H9 (cell line): ENCODE measurements around the gene GPR146. TPM values are rescaled to one million over a fixed set of nuclear protein-coding genes. Genes with fewer than 3 reads are reported as not detected.

Experiments
- DNase-seq: peaks from one replicate; pipeline ENCODE4 v3.0.0-alpha.2; 2017
- H2AFZ ChIP-seq: one replicate; pipeline ENCODE4 v1.6.1; 2013; ENCODE audit warnings: mild to moderate bottlenecking, low read length, control low read depth, moderate library complexity
- H2AK5ac ChIP-seq: 2 replicates; pipeline ENCODE4 v1.6.1; 2013; ENCODE audit warnings: low read length, control low read depth, mixed read lengths; ENCODE audit not compliant: insufficient read length
- H2BK120ac ChIP-seq: one replicate; pipeline ENCODE4 v1.6.1; 2013; ENCODE audit warnings: low read depth, mild to moderate bottlenecking, low read length, control low read depth, inconsistent platforms; ENCODE audit not compliant: poor library complexity, severe bottlenecking
- H2BK12ac ChIP-seq: 2 replicates; pipeline ENCODE4 v1.6.1; 2013; ENCODE audit warnings: low read length, control low read depth, mixed read lengths, low read depth; ENCODE audit not compliant: insufficient read length
- H2BK15ac ChIP-seq: 2 replicates; pipeline ENCODE4 v1.6.1; 2013; ENCODE audit warnings: low read depth, low read length, control low read depth
- H2BK20ac ChIP-seq: one replicate; pipeline ENCODE4 v1.6.1; 2013; ENCODE audit warnings: low read depth, mild to moderate bottlenecking, low read length, control low read depth, inconsistent platforms; ENCODE audit not compliant: poor library complexity, severe bottlenecking
- H2BK5ac ChIP-seq: 2 replicates; pipeline ENCODE4 v1.6.1; 2013; ENCODE audit warnings: low read length, control low read depth, mixed read lengths; ENCODE audit not compliant: insufficient read length
- H3K14ac ChIP-seq: 2 replicates; pipeline ENCODE4 v1.6.1; 2013; ENCODE audit warnings: low read length, control low read depth; ENCODE audit not compliant: insufficient read depth
- H3K18ac ChIP-seq: 2 replicates; pipeline ENCODE4 v1.6.1; 2013; ENCODE audit warnings: low read depth, mild to moderate bottlenecking, mixed read lengths, low read length, control low read depth; ENCODE audit not compliant: insufficient read length
- H3K23ac ChIP-seq: 2 replicates; pipeline ENCODE4 v1.6.1; 2013; ENCODE audit warnings: low read length, control low read depth, mixed read lengths, low read depth; ENCODE audit not compliant: insufficient read length
- H3K23me2 ChIP-seq: 2 replicates; pipeline ENCODE4 v1.6.1; 2013; ENCODE audit warnings: low read depth, mild to moderate bottlenecking, mixed read lengths, low read length, control low read depth; ENCODE audit not compliant: insufficient read length, poor library complexity, severe bottlenecking
- H3K27ac ChIP-seq: 2 replicates; pipeline ENCODE4 v1.5.1; 2013; ENCODE audit warnings: low read length, control low read depth, mixed read lengths, low read depth; ENCODE audit not compliant: insufficient read length
- H3K27me3 ChIP-seq: 2 replicates; pipeline ENCODE4 v1.6.1; 2013; ENCODE audit warnings: low read length, control low read depth, inconsistent platforms; ENCODE audit not compliant: insufficient read depth
- H3K4ac ChIP-seq: 2 replicates; pipeline ENCODE4 v1.6.1; 2013; ENCODE audit warnings: low read depth, mild to moderate bottlenecking, control low read depth, inconsistent platforms, low read length, moderate library complexity
- H3K4me1 ChIP-seq: 2 replicates; pipeline ENCODE4 v1.6.1; 2013; ENCODE audit warnings: low read length, control low read depth, inconsistent platforms; ENCODE audit not compliant: insufficient read depth
- H3K4me2 ChIP-seq: 2 replicates; pipeline ENCODE4 v1.6.1; 2013; ENCODE audit warnings: low read length, control low read depth, mixed read lengths; ENCODE audit not compliant: insufficient read length, insufficient read depth
- H3K56ac ChIP-seq: 2 replicates; pipeline ENCODE4 v1.6.1; 2013; ENCODE audit warnings: low read depth, mild to moderate bottlenecking, mixed read lengths, low read length, control low read depth; ENCODE audit not compliant: insufficient read length
- H3K79me1 ChIP-seq: 2 replicates; pipeline ENCODE4 v1.6.1; 2013; ENCODE audit warnings: low read depth, mild to moderate bottlenecking, moderate library complexity, low read length, control low read depth, inconsistent platforms; ENCODE audit not compliant: insufficient read depth, poor library complexity, severe bottlenecking
- H3K79me2 ChIP-seq: 2 replicates; pipeline ENCODE4 v1.6.1; 2013; ENCODE audit warnings: low read length, control low read depth, inconsistent platforms; ENCODE audit not compliant: insufficient read depth
- H3K9ac ChIP-seq: 2 replicates; pipeline ENCODE4 v1.6.1; 2013; ENCODE audit warnings: low read length, control low read depth, mixed read lengths; ENCODE audit not compliant: insufficient read length; ENCODE audit errors: extremely low read depth
- H3K9me3 ChIP-seq: one replicate; pipeline ENCODE4 v1.6.1; 2013; ENCODE audit warnings: low read depth, low read length, inconsistent platforms; ENCODE audit not compliant: control insufficient read depth
- H3T11ph ChIP-seq: one replicate; pipeline ENCODE4 v1.6.1; 2013; ENCODE audit warnings: mild to moderate bottlenecking, low read length, control low read depth, inconsistent platforms
- H4K20me1 ChIP-seq: one replicate; pipeline ENCODE4 v1.6.1; 2013; ENCODE audit not compliant: control insufficient read depth, insufficient read length, insufficient read depth
- H4K5ac ChIP-seq: 2 replicates; pipeline ENCODE4 v1.6.1; 2013; ENCODE audit warnings: low read depth, mild to moderate bottlenecking, mixed read lengths, low read length, control low read depth; ENCODE audit not compliant: insufficient read length
- H4K8ac ChIP-seq: replicated peaks from 2 replicates; pipeline ENCODE4 v1.6.1; 2013; ENCODE audit warnings: low read length, control low read depth, mixed read lengths, low read depth; ENCODE audit not compliant: insufficient read length
- H4K91ac ChIP-seq: 2 replicates; pipeline ENCODE4 v1.6.1; 2013; ENCODE audit warnings: low read depth, mild to moderate bottlenecking, moderate library complexity, mixed read lengths, low read length, control low read depth; ENCODE audit not compliant: insufficient read length
- H3K27ac Mint-ChIP-seq, 3 experiments: 2 replicates in 2 of 3; 3 replicates in 1 of 3; pipeline ENCODE4 v1.8.0; 2020 to 2021; ENCODE audit warnings: mixed read lengths in 3 of 3, mild to moderate bottlenecking in 1 of 3, moderate library complexity in 1 of 3
- H3K27me3 Mint-ChIP-seq: 2 replicates; pipeline ENCODE4 v1.8.0; 2021; ENCODE audit warnings: low read depth, mild to moderate bottlenecking, moderate library complexity, mixed read lengths
- H3K36me3 Mint-ChIP-seq, 3 experiments: 2 replicates in 2 of 3; 3 replicates in 1 of 3; pipeline ENCODE4 v1.8.0; 2020 to 2021; ENCODE audit warnings: low read depth in 3 of 3, mixed read lengths in 3 of 3; ENCODE audit not compliant: insufficient read depth in 1 of 3
- H3K4me1 Mint-ChIP-seq, 2 experiments: 2 replicates each; pipeline ENCODE4 v1.8.0; 2020; ENCODE audit warnings: mixed read lengths in 2 of 2
- H3K4me3 Mint-ChIP-seq, 2 experiments: 2 replicates in 1 of 2; 3 replicates in 1 of 2; pipeline ENCODE4 v1.8.0; 2020 to 2021; ENCODE audit warnings: mild to moderate bottlenecking in 2 of 2, mixed read lengths in 2 of 2, moderate library complexity in 1 of 2
- H3K9me3 Mint-ChIP-seq, 2 experiments: 2 replicates in 1 of 2; 3 replicates in 1 of 2; pipeline ENCODE4 v1.8.0; 2020; ENCODE audit warnings: mild to moderate bottlenecking in 2 of 2, mixed read lengths in 2 of 2, moderate library complexity in 1 of 2
- CTCF ChIP-seq: fragments of 200-600 bp; sonication (generic); conservative IDR thresholded peaks from 3 replicates; pipeline ENCODE4 v1.8.0; 2021; ENCODE audit warnings: antibody characterized with exemption, mild to moderate bottlenecking
- WGBS: extraction: QIAGEN DNeasy Blood & Tissue Kit; methylation state at CpG from one replicate; pipeline ENCODE4 v1.1.7; 2013; ENCODE audit warnings: missing lambda C conversion rate, low lambda C conversion rate, mixed read lengths; ENCODE audit not compliant: insufficient read length; ENCODE audit errors: extremely low coverage; 5-methylcytosine and 5-hydroxymethylcytosine counted together
- total RNA-seq: library from RNA; stranded (reverse); gene quantifications from 2 replicates; pipeline ENCODE4 v1.2.1, GENCODE V29; 2021

Gene GPR146
- total RNA-seq, 1 experiment from 2014 or later = 1.4 TPM

GRCh38 chr7:1066242-1066588 lies 21.9 kb downstream of the GPR146 start:
- peaks cover 8% of the 10 kb centered on the region for H3K27me3 Mint-ChIP-seq
- no peak overlapping the region for H4K5ac ChIP-seq
- WGBS = no CpG with 5 or more reads among the region's 21 CpGs
- DNase-seq = no peak
- no peak overlapping the region for H3K9ac ChIP-seq
- no peak overlapping the region for H2BK120ac ChIP-seq
- peaks cover 6 to 10% of the 10 kb centered on the region in 2 experiments for H3K4me1 Mint-ChIP-seq
- H2BK12ac ChIP-seq = no peak overlapping the region
- H3K23ac ChIP-seq = no peak overlapping the region
- H4K91ac ChIP-seq = no peak overlapping the region
- TF ChIP-seq CTCF = no peak
- no peak overlapping the region for H3T11ph ChIP-seq
- H3K9me3 Mint-ChIP-seq = peaks cover 10 to 14% of the 10 kb centered on the region in 2 experiments
- H2AFZ ChIP-seq = no peak overlapping the region
- H3K56ac ChIP-seq = no peak overlapping the region
- H3K9me3 ChIP-seq = no peaks in the 10 kb centered on the region
- no peaks in the 10 kb centered on the region for H3K4me1 ChIP-seq
- H3K14ac ChIP-seq = no peak overlapping the region
- H3K4ac ChIP-seq = no peak overlapping the region
- peaks cover 3 to 9% (median 9%) of the 10 kb centered on the region in 3 experiments; a peak in 6 of 7 replicates for H3K36me3 Mint-ChIP-seq
- H3K27ac Mint-ChIP-seq = no peak overlapping the region
- no peak overlapping the region for H2BK5ac ChIP-seq
- H3K4me3 Mint-ChIP-seq = no peak overlapping the region
- no peak overlapping the region for H4K8ac ChIP-seq
- H2BK15ac ChIP-seq = no peak overlapping the region
- H3K79me1 ChIP-seq = no peaks in the 10 kb centered on the region
- no peaks in the 10 kb centered on the region for H3K79me2 ChIP-seq
- H2AK5ac ChIP-seq = no peak overlapping the region
- peaks cover 5% of the 10 kb centered on the region for H4K20me1 ChIP-seq
- no peaks in the 10 kb centered on the region for H3K23me2 ChIP-seq
- no peak overlapping the region for H3K4me2 ChIP-seq
- H3K18ac ChIP-seq = no peak overlapping the region
- H3K27me3 ChIP-seq = no peaks in the 10 kb centered on the region
- H3K27ac ChIP-seq = no peak overlapping the region
- H2BK20ac ChIP-seq = no peak overlapping the region
